Measurements from ENCODE around the gene PPP1R3E. TPM values are rescaled to one million over a fixed set of nuclear protein-coding genes. Genes with fewer than 3 reads are reported as not detected.
A peak's percentile ranks its signal among the peaks of the same experiment; 100 is the strongest.

Gene PPP1R3E
- total and polyA plus RNA-seq, 2 of the 13 experiments (the other 11 are each of a cell fraction or from before 2014, with no cell fraction given) = 16.5 to 26.5 TPM

GRCh38 chr14:23302290-23303225, at the start of gene PPP1R3E (continued):
- TF ChIP-seq HDAC6 (IDR thresholded peaks at IDR 0.05; ENCODE audit: low read depth, low read length) = 0 out of 2 replicates have a peak, but pooled peaks have one; percentile 80
- TF ChIP-seq SALL1 (CRISPR knock-in tag; IDR thresholded peaks at IDR 0.05) = peak; percentile 86; the same call in 1 of the 2 replicates
- TF ChIP-seq ZC3H4 (CRISPR knock-in tag; IDR thresholded peaks at IDR 0.05; ENCODE audit: borderline replicate concordance) = peak; percentile 81; the same call in 1 of the 2 replicates
- TF ChIP-seq ZNF446 (CRISPR knock-in tag; IDR thresholded peaks at IDR 0.05) = peak; percentile 83
- TF ChIP-seq NCOA1 (CRISPR knock-in tag; IDR thresholded peaks at IDR 0.05) = no peak
- TF ChIP-seq POLR2AphosphoS5 (IDR thresholded peaks at IDR 0.05; ENCODE audit: low read depth, low read length) = peak; percentile 97
- peak; percentile 96 for TF ChIP-seq MZF1 (CRISPR knock-in tag; IDR thresholded peaks at IDR 0.05; ENCODE audit: borderline replicate concordance)
- peak; percentile 48 for TF ChIP-seq ELF3 (CRISPR knock-in tag; IDR thresholded peaks at IDR 0.05)
- TF ChIP-seq TRIM22 (IDR thresholded peaks at IDR 0.05) = no peak
- TF ChIP-seq BORCS8-MEF2B (CRISPR knock-in tag; IDR thresholded peaks at IDR 0.05) = no peak
- TF ChIP-seq PAX8 (CRISPR knock-in tag; IDR thresholded peaks at IDR 0.05; ENCODE audit: borderline replicate concordance) = peak; percentile 94; the same call in 1 of the 2 replicates
- TF ChIP-seq RERE (CRISPR knock-in tag; IDR thresholded peaks at IDR 0.05; ENCODE audit: low read depth) = no peak
- peak; percentile 69 for TF ChIP-seq RXRA (CRISPR knock-in tag; IDR thresholded peaks at IDR 0.05)
- TF ChIP-seq ZNF605 (CRISPR knock-in tag; IDR thresholded peaks at IDR 0.05) = peak; percentile 93
- no peak; the same call in 1 of the 2 replicates for TF ChIP-seq ZNF512 (CRISPR knock-in tag; IDR thresholded peaks at IDR 0.05)
- no peak for TF ChIP-seq ZBTB2 (CRISPR knock-in tag; IDR thresholded peaks at IDR 0.05; ENCODE audit: low read depth)
- TF ChIP-seq SIN3B (IDR thresholded peaks at IDR 0.05; ENCODE audit: low read length) = no peak; the same call in 1 of the 2 replicates
- 0 out of 2 replicates have a peak, but pooled peaks have one; percentile 67 for TF ChIP-seq SNAPC2 (CRISPR knock-in tag; IDR thresholded peaks at IDR 0.05)
- TF ChIP-seq PHF5A (CRISPR knock-in tag; IDR thresholded peaks at IDR 0.05; ENCODE audit: low read depth, unreplicated experiment) = no peak
